IPS DF 6.9 (cell line): Measurements from ENCODE around the gene NOL4L.

Experiments used
- DNase-seq: peaks from one replicate; pipeline ENCODE4 v3.0.0-alpha.2; 2013; ENCODE audit warnings: low read depth, low spot score
- H3K27ac ChIP-seq: one replicate; pipeline ENCODE4 v1.5.1; 2013; ENCODE audit warnings: low read length, control low read depth
- H3K27me3 ChIP-seq: 2 replicates; pipeline ENCODE4 v1.6.1; 2013; ENCODE audit warnings: mild to moderate bottlenecking, low read length; ENCODE audit not compliant: control insufficient read depth, insufficient read depth
- H3K36me3 ChIP-seq: 2 replicates; pipeline ENCODE4 v1.6.1; 2013; ENCODE audit warnings: low read length; ENCODE audit not compliant: control insufficient read depth, insufficient read depth
- H3K4me1 ChIP-seq: 2 replicates; pipeline ENCODE4 v1.6.1; 2013; ENCODE audit warnings: low read length; ENCODE audit not compliant: control insufficient read depth, insufficient read depth
- H3K4me3 ChIP-seq: 2 replicates; pipeline ENCODE4 v1.5.1; 2013; ENCODE audit warnings: mild to moderate bottlenecking, low read length
- H3K9me3 ChIP-seq: 2 replicates; pipeline ENCODE4 v1.6.1; 2013; ENCODE audit warnings: low read length, inconsistent platforms; ENCODE audit not compliant: control insufficient read depth, insufficient read depth
- WGBS: extraction: QIAGEN DNeasy Blood & Tissue Kit; methylation state at CpG from one replicate; pipeline ENCODE4 v1.1.7; 2013; ENCODE audit warnings: mixed read lengths, missing lambda C conversion rate; ENCODE audit not compliant: insufficient read length, insufficient coverage; 5-methylcytosine and 5-hydroxymethylcytosine counted together

The NOL4L gene

DNA sequence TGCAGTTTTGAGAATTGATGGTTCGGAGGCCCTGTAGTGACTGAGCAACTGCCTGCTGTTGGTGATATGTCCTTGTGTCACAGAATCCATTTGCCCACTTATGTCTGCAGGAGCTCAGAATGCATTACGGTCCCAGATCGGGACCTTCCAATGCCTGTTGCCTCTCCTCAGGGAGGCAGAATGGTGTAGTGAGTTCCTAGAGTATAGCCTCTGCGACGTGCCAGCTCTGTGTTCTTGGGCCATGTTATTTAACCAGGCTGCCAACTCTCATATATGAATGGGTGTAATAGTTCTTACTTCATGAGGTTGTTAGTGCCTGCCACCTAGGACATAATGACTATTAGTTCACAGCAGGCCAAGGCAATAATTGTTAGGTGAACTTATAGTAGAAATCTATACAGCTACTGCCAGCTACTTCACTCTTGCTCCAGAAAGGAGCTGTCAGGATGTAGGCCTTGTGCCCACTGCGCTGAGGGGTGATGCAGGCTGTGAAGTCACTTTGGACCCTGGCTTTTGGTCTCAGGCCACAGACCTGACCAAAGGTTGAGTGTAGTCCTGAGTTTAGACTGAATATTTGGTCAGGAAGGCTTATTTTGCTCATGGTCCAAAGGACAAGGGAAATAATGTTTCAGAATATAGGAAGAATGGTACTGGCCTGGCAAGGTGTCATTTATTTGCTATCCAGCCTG lies 144.9 kb downstream of the NOL4L start:
- Histone ChIP-seq H3K36me3 (0 out of 2 replicates have a peak, but pooled peaks cover 4% of the 10 kb centered on the region), H3K4me3 (no peak overlapping the region), H3K27me3 (no peaks in the 10 kb centered on the region), H3K27ac (no peak overlapping the region), H3K4me1 (no peaks in the 10 kb centered on the region), H3K9me3 (no peaks in the 10 kb centered on the region)
- WGBS: no CpG with 5 or more reads among the region's 6 CpGs
- no peak for DNase-seq

GRCh38 chr20:32439132-32439829 lies 145.9 kb downstream of the NOL4L start:
- no peak for DNase-seq
- Histone ChIP-seq H3K4me1 (no peaks in the 10 kb centered on the region), H3K4me3 (no peak overlapping the region), H3K27me3 (no peaks in the 10 kb centered on the region), H3K9me3 (no peaks in the 10 kb centered on the region), H3K36me3 (0 out of 2 replicates have a peak, but pooled peaks cover 6% of the 10 kb centered on the region), H3K27ac (no peak overlapping the region)
- no CpG with 5 or more reads among the region's 11 CpGs for WGBS

DNA sequence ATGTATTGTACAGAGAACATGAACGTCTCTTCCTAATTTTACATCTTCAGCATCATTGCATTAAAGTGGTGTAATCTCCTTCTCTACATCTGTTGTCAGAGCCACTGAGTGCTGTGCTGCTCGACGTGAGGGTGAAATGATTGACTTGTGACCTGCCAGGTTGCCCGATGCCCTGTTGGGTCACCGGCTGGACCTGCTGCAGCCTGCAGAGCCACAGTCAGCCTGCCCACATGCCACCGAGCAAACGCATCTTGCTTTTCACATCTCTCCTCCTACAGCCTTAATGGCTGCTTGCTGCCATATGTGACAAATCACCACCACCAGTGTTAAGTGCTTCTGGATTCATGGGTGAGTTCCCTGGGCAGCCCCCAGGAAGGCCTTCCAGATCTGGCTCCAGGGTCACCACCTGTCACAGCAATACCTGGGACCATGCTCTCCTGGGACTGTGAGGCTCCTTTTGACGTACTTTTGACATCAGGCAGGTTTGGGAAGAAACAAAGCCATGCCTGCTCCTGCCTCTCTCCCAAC lies 146.7 kb downstream of the NOL4L start:
- WGBS: no CpG with 5 or more reads among the region's 8 CpGs
- Histone ChIP-seq H3K27ac (no peak overlapping the region), H3K36me3 (peaks cover 8% of the 10 kb centered on the region; the same call in 1 of the 2 replicates), H3K4me3 (no peak overlapping the region), H3K4me1 (no peaks in the 10 kb centered on the region), H3K9me3 (no peaks in the 10 kb centered on the region), H3K27me3 (no peaks in the 10 kb centered on the region)
- DNase-seq: no peak

- H3K27me3 ChIP-seq: no peaks in the 10 kb centered on the region
- WGBS: no CpG with 5 or more reads among the region's 5 CpGs
- no peak overlapping the region for H3K27ac ChIP-seq
- no peaks in the 10 kb centered on the region for H3K4me1 ChIP-seq
- DNase-seq: no peak
- no peaks in the 10 kb centered on the region for H3K9me3 ChIP-seq
- no peak overlapping the region for H3K4me3 ChIP-seq
- H3K36me3 ChIP-seq: peaks cover 9% of the 10 kb centered on the region; the same call in 1 of the 2 replicates
Measured at GRCh38 chr20:32437391-32438074, 147.6 kb downstream of the NOL4L start.

DNA sequence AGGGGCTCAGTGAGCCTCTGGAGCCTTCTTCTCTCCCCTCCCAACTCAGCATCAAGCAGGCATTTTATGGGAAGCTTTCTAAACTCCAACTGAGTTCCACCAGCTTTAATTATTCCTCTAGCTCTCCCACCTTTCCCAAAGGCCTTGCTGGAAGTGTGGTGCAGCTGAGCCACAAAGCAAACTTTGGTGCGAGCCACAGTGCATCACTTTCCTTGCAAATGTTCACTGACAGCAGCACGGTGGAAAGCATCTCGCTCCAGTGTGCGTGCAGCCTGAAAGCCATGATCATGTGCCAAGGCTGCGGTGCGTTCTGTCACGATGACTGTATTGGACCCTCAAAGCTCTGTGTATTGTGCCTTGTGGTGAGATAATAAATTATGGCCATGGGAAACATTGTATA lies 148.2 kb downstream of the NOL4L start:
- no CpG with 5 or more reads among the region's 7 CpGs for WGBS
- H3K27me3 ChIP-seq: no peaks in the 10 kb centered on the region
- no peak for DNase-seq
- H3K4me3 ChIP-seq: no peak overlapping the region
- H3K4me1 ChIP-seq: no peaks in the 10 kb centered on the region
- no peaks in the 10 kb centered on the region for H3K9me3 ChIP-seq
- no peak overlapping the region for H3K27ac ChIP-seq
- peaks cover 9% of the 10 kb centered on the region; the same call in 1 of the 2 replicates for H3K36me3 ChIP-seq

GRCh38 chr20:32436142-32436861 lies 148.8 kb downstream of the NOL4L start:
- peaks cover 9% of the 10 kb centered on the region; the same call in 1 of the 2 replicates for H3K36me3 ChIP-seq
- H3K27ac ChIP-seq: no peak overlapping the region
- no peak for DNase-seq
- no peaks in the 10 kb centered on the region for H3K4me1 ChIP-seq
- no peaks in the 10 kb centered on the region for H3K9me3 ChIP-seq
- H3K27me3 ChIP-seq: no peaks in the 10 kb centered on the region
- no CpG with 5 or more reads among the region's 11 CpGs for WGBS
- no peak overlapping the region for H3K4me3 ChIP-seq

DNA sequence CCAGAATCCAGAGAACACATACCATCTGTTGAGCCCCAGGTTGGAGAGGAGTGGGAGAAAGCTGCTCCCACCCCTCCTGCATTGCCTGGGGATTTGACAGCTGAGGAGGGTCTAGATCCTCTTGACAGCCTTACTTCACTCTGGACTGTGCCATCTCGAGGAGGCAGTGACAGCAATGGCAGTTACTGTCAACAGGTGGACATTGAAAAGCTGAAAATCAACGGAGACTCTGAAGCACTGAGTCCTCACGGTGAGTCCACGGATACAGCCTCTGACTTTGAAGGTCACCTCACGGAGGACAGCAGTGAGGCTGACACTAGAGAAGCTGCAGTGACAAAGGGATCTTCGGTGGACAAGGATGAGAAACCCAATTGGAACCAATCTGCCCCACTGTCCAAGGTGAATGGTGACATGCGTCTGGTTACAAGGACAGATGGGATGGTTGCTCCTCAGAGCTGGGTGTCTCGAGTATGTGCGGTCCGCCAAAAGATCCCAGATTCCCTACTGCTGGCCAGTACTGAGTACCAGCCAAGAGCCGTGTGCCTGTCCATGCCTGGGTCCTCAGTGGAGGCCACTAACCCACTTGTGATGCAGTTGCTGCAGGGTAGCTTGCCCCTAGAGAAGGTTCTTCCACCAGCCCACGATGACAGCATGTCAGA lies 149.6 kb downstream of the NOL4L start:
- Histone ChIP-seq H3K36me3 (peaks cover 9% of the 10 kb centered on the region; the same call in 1 of the 2 replicates), H3K4me1 (no peaks in the 10 kb centered on the region), H3K27ac (no peak overlapping the region), H3K27me3 (no peaks in the 10 kb centered on the region), H3K9me3 (no peaks in the 10 kb centered on the region), H3K4me3 (no peak overlapping the region)
- no CpG with 5 or more reads among the region's 12 CpGs for WGBS
- no peak for DNase-seq

GRCh38 chr20:32434434-32434833 lies 150.7 kb downstream of the NOL4L start:
- Histone ChIP-seq H3K9me3 (no peaks in the 10 kb centered on the region), H3K36me3 (peaks cover 9% of the 10 kb centered on the region; the same call in 1 of the 2 replicates), H3K4me3 (no peak overlapping the region), H3K27me3 (no peaks in the 10 kb centered on the region), H3K27ac (no peak overlapping the region), H3K4me1 (no peaks in the 10 kb centered on the region)
- no peak for DNase-seq
- WGBS: no CpG with 5 or more reads among the region's 19 CpGs

DNA sequence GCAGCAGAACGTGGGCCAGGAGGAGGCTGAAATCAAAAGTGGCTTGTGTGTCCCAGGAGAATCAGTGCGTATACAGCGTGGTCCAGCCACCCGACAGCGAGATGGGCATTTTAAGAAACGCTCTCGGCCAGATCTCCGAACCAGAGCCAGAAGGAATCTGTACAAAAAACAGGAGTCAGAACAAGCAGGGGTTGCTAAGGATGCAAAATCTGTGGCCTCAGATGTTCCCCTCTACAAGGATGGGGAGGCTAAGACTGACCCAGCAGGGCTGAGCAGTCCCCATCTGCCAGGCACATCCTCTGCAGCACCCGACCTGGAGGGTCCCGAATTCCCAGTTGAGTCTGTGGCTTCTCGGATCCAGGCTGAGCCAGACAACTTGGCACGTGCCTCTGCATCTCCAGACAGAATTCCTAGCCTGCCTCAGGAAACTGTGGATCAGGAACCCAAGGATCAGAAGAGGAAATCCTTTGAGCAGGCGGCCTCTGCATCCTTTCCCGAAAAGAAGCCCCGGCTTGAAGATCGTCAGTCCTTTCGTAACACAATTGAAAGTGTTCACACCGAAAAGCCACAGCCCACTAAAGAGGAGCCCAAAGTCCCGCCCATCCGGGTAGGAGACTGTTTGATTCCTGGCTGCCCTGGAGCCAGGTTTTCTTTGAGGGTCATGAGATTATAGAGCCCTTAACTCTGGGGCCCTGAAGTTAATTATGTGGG lies 151.7 kb downstream of the NOL4L start:
- DNase-seq: no peak
- no peaks in the 10 kb centered on the region for H3K9me3 ChIP-seq
- no peaks in the 10 kb centered on the region for H3K4me1 ChIP-seq
- no peaks in the 10 kb centered on the region for H3K27me3 ChIP-seq
- no peak overlapping the region for H3K27ac ChIP-seq
- peaks cover 9% of the 10 kb centered on the region; the same call in 1 of the 2 replicates for H3K36me3 ChIP-seq
- no CpG with 5 or more reads among the region's 20 CpGs for WGBS
- no peak overlapping the region for H3K4me3 ChIP-seq
